K562 (cell line): ENCODE data around the gene TMEM11. TPM values are rescaled to one million over a fixed set of nuclear protein-coding genes. Genes with fewer than 3 reads are reported as not detected.

Experiments
- ATAC-seq: fragments of 200-7000 bp; cut with Tn5 transposase; 3 replicates; pipeline ENCODE4 v1.9.1; 2020; ENCODE audit warnings: moderate library complexity
- BruUV-seq: library from RNA; stranded (reverse); fragments of 400-500 nt; replicated peaks from 2 replicates; lab custom pipeline; 2021; lab: Mats Ljungman, UMichigan
- CTCF ChIA-PET: fragments of 300-600 bp; formaldehyde crosslinking; extraction: SDS; loops from one replicate; lab custom pipeline; 2021; ENCODE audit warnings: low intra/inter-chr PET ratio; lab: Yijun Ruan, JAX
- POLR2A ChIA-PET: fragments of 300-600, 350-650 bp; sonication (Branson Sonifier 250); formaldehyde crosslinking; extraction: SDS; loops from one replicate; lab custom pipeline; 2021; ENCODE audit warnings: antibody characterized with exemption, inconsistent platforms; lab: Yijun Ruan, JAX
- DNase-seq, 4 experiments: peaks; one replicate each; pipeline versions ENCODE4 v3.0.0 to v3.0.0-alpha.2; 2011 to 2018; ENCODE audit warnings: low spot score in 3 of 4, mixed read lengths in 3 of 4; ENCODE audit errors: extremely low read depth in 1 of 4
- FAIRE-seq: peaks from 2 replicates; lab custom pipeline; 2011; peaks lifted over from hg19 to GRCh38; lab: Jason Lieb, UNC
- H2AFZ ChIP-seq: 2 replicates; pipeline ENCODE4 v1.6.0; 2011; ENCODE audit warnings: low read depth, low read length, control low read depth, inconsistent platforms
- H3K27ac ChIP-seq: fragments of 200-600 bp; 3 replicates; pipeline ENCODE4 v1.8.0; 2011; ENCODE audit warnings: low read depth, mild to moderate bottlenecking, control low read depth, inconsistent platforms, low read length, moderate library complexity, mixed read lengths; ENCODE audit errors: extremely low read depth
- H3K27me3 ChIP-seq, 2 experiments: fragments of 300-600 bp in 1 of 2; 2 replicates in 1 of 2; 3 replicates in 1 of 2; pipeline versions ENCODE4 v1.6.0 to v1.8.0; 2011; ENCODE audit warnings: inconsistent platforms in 2 of 2, low read length in 2 of 2, mild to moderate bottlenecking in 1 of 2, mixed read lengths in 1 of 2, moderate library complexity in 1 of 2; ENCODE audit not compliant: control insufficient read depth in 2 of 2, insufficient read depth in 2 of 2
- H3K36me3 ChIP-seq: fragments of 300-600 bp; 3 replicates; pipeline ENCODE4 v1.8.0; 2011; ENCODE audit warnings: mild to moderate bottlenecking, low read length, inconsistent platforms; ENCODE audit not compliant: control insufficient read depth, insufficient read depth
- H3K4me1 ChIP-seq, 2 experiments: fragments of 200-600 bp in 1 of 2; replicated peaks in 1 of 2; 2 replicates in 1 of 2; 3 replicates in 1 of 2; pipeline versions ENCODE4 v1.5.1 to v1.8.0; 2011; ENCODE audit warnings: inconsistent platforms in 2 of 2, low read length in 2 of 2, mild to moderate bottlenecking in 1 of 2, mixed read lengths in 1 of 2, moderate library complexity in 1 of 2; ENCODE audit not compliant: control insufficient read depth in 2 of 2, insufficient read depth in 2 of 2
- H3K4me2 ChIP-seq: 2 replicates; pipeline ENCODE4 v1.6.1; 2011; ENCODE audit warnings: low read length, control low read depth, inconsistent platforms, mixed read lengths; ENCODE audit not compliant: insufficient read depth
- H3K4me3 ChIP-seq: fragments of 200-600 bp; sonication (generic), shearing (Covaris generic); 2 replicates; pipeline ENCODE4 v1.5.1; 2016; ENCODE audit warnings: control low read depth, inconsistent platforms
- H3K79me2 ChIP-seq: fragments of 200-600 bp; 3 replicates; pipeline ENCODE4 v1.8.0; 2011; ENCODE audit warnings: low read length, inconsistent platforms; ENCODE audit not compliant: control insufficient read depth, insufficient read depth
- H3K9ac ChIP-seq, 2 experiments: 2 replicates each; pipeline versions ENCODE4 v1.6.0 to v1.6.1; 2011; ENCODE audit warnings: low read depth in 2 of 2, low read length in 2 of 2, control low read depth in 1 of 2, inconsistent platforms in 1 of 2, mild to moderate bottlenecking in 1 of 2, mixed read lengths in 1 of 2; ENCODE audit not compliant: insufficient read depth in 1 of 2
- H3K9me1 ChIP-seq: one replicate; pipeline ENCODE4 v1.6.0; 2011; ENCODE audit warnings: inconsistent platforms, mild to moderate bottlenecking, low read length, moderate library complexity; ENCODE audit not compliant: control insufficient read depth, insufficient read depth
- H3K9me3 ChIP-seq: replicated peaks from 2 replicates; pipeline ENCODE4 v1.5.1; 2011; ENCODE audit warnings: low read depth, low read length, inconsistent platforms; ENCODE audit not compliant: control insufficient read depth, insufficient read depth
- H4K20me1 ChIP-seq: replicated peaks from 2 replicates; pipeline ENCODE4 v1.6.1; 2011; ENCODE audit warnings: low read length, inconsistent platforms, mixed read lengths; ENCODE audit not compliant: control insufficient read depth, insufficient read depth
- BHLHE40 ChIP-seq: IDR thresholded peaks from 2 replicates; pipeline ENCODE4 v1.6.1; 2011; ENCODE audit warnings: low read length, improper control_type of control experiment
- L3MBTL2 ChIP-seq: fragments of 450-650 bp; IDR thresholded peaks from 2 replicates; pipeline ENCODE4 v1.6.1; 2016; ENCODE audit warnings: mild to moderate bottlenecking, moderate library complexity
- MED1 ChIP-seq: sonication (generic); formaldehyde crosslinking; IDR thresholded peaks from 2 replicates; pipeline ENCODE4 v1.8.1; 2023; ENCODE audit warnings: missing genetic modification reagents, borderline replicate concordance
- NR2F6 ChIP-seq: fragments of 450-650 bp; formaldehyde crosslinking; IDR thresholded peaks from 2 replicates; pipeline ENCODE4 v1.4.0; 2020; ENCODE audit warnings: mild to moderate bottlenecking
- RBBP5 ChIP-seq: fragments of 200-600 bp; sonication (generic); IDR thresholded peaks from 2 replicates; pipeline ENCODE4 v1.6.1; 2012; ENCODE audit warnings: borderline replicate concordance, mild to moderate bottlenecking, low read length, control low read depth, inconsistent platforms; ENCODE audit not compliant: insufficient read depth, poor library complexity, severe bottlenecking
- RBFOX2 ChIP-seq: fragments of 200-400 bp; formaldehyde crosslinking; IDR thresholded peaks from 2 replicates; pipeline ENCODE4 v1.6.1; 2017; ENCODE audit warnings: low read depth, mild to moderate bottlenecking, low read length, moderate library complexity
- SIN3A ChIP-seq, 2 experiments: fragments of 150-350 bp in 1 of 2; IDR thresholded peaks; 2 replicates each; pipeline ENCODE4 v1.6.1; 2011 to 2016; ENCODE audit warnings: borderline replicate concordance in 2 of 2, low read depth in 2 of 2, low read length in 2 of 2, mild to moderate bottlenecking in 2 of 2, moderate library complexity in 2 of 2; ENCODE audit not compliant: control insufficient read depth in 1 of 2
- ZNF217 ChIP-seq: sonication (generic); formaldehyde crosslinking; IDR thresholded peaks from 2 replicates; pipeline ENCODE4 v1.8.0; 2022; ENCODE audit warnings: mild to moderate bottlenecking, missing genetic modification reagents
- ZNF764 ChIP-seq: fragments of 250-450 bp; sonication (Bioruptor Pico); IDR thresholded peaks from 2 replicates; pipeline ENCODE4 v1.4.0; 2020; ENCODE audit warnings: low read depth, mild to moderate bottlenecking, moderate library complexity
- WGBS: fragments of 100-300 bp; shearing (Covaris generic); methylation state at CpG from one replicate; pipeline ENCODE4 v1.1.6; 2016; ENCODE audit warnings: low coverage, mixed read lengths; ENCODE audit not compliant: insufficient coverage; ENCODE audit errors: missing lambda C conversion rate; 5-methylcytosine and 5-hydroxymethylcytosine counted together
- in situ Hi-C: fragments of 300-500 bp; cut with MboI; formaldehyde crosslinking; loops from 4 replicates; pipeline ENCODE4 v1.15.0; 2018; ENCODE audit warnings: inconsistent platforms, mixed read lengths
- intact Hi-C: fragments of 100-400 bp; cut with micrococcal nuclease; formaldehyde crosslinking; loops from 2 replicates; pipeline ENCODE4 v1.14.2; 2022
- polyA plus RNA-seq, 8 experiments: library from polyadenylated mRNA; depleted of rRNA in 4 of 8; stranded (reverse) in 5 of 8; unstranded in 3 of 8; fragments of >200 nt; fragmentation: Nextera tagmentation in 2 of 8; fragmentation: Illumina TruSeq in 1 of 8; extraction: Ambion mirVana in 2 of 8; extraction: Trizol in 1 of 8; gene quantifications; 2 replicates each; pipeline versions ENCODE4 v1.2.1 to v1.2.3, GENCODE V29; 2011 to 2014; ENCODE audit warnings: inconsistent platforms in 1 of 8, missing spikeins in 1 of 8
- total RNA-seq, 7 experiments: library from RNA; depleted of rRNA in 6 of 7; stranded (reverse); fragments of >200 nt in 6 of 7; fragmentation: Illumina TruSeq in 2 of 7; extraction: Trizol in 2 of 7; gene quantifications; 2 replicates each; pipeline versions ENCODE4 v1.2.1 to v1.2.3, GENCODE V29; 2011 to 2021; ENCODE audit warnings: low replicate concordance in 1 of 7
- TF ChIP-seq, protein P1 (sequence below): IDR thresholded peaks from 3 replicates; pipeline ENCODE4 v1.6.1; 2011; ENCODE audit warnings: borderline replicate concordance, mild to moderate bottlenecking, moderate library complexity; ENCODE audit not compliant: insufficient read length; ENCODE audit errors: extremely low read depth

The TMEM11 gene
- total and polyA plus RNA-seq, 9 of the 15 experiments (the other 6 are each of a cell fraction or from before 2014, with no cell fraction given): 12.0 to 40.7 (median 30.0) TPM

- CTCF ChIA-PET: no interaction called here
- no peak for FAIRE-seq
- peak overlapping the region; percentile 96; the same call in 1 of the 2 replicates for H3K4me3 ChIP-seq
Measured at GRCh38 chr17:21211825-21212479, 2.0 kb downstream of the TMEM11 start.

GRCh38 chr17:21210411-21211076, 3.4 kb downstream of the TMEM11 start:
- DNase-seq: no peak
- Histone ChIP-seq H3K4me2 (no peak overlapping the region), H3K9ac (no peak overlapping the region; a peak in 1 of 4 replicates), H3K9me3 (no peaks in the 10 kb centered on the region), H3K4me1 (peaks cover 15 to 16% of the 10 kb centered on the region in 2 experiments; a peak in 4 of 5 replicates), H3K4me3 (no peak overlapping the region), H3K27ac (no peak overlapping the region), H3K79me2 (peaks cover 91% of the 10 kb centered on the region), H2AFZ (no peak overlapping the region), H4K20me1 (peaks cover 15% of the 10 kb centered on the region), H3K9me1 (no peaks in the 10 kb centered on the region), H3K27me3 (no peaks in the 10 kb centered on the region), H3K36me3 (peaks cover 50% of the 10 kb centered on the region; the same call in 2 of the 3 replicates)
- no TSS peak for BruUV-seq
- ChIA-PET POLR2A (interaction anchor here (1.0 to 5.1 kb wide), 3 partner anchors 10 to 16 kb away, joined by 3 to 22 read pairs (median 6); no protein-coding TSS in a partner anchor), CTCF (no interaction called here)
- WGBS: 81% methylated on average over 12 of the region's 15 CpGs
- no peak for ATAC-seq
- in situ Hi-C loops: no loop called here
- intact Hi-C loops: no loop called here
- no peak for FAIRE-seq
- TF ChIP-seq MED1 (CRISPR knock-in tag): no peak
- TF ChIP-seq L3MBTL2: no peak
- TF ChIP-seq BHLHE40: peak; percentile 42; the same call in 1 of the 2 replicates
- TF ChIP-seq SIN3A (IDR thresholded peaks at IDR 0.05; ENCODE audit: borderline replicate concordance in 2 of 2, control insufficient read depth in 1 of 2, low read depth in 2 of 2, low read length in 2 of 2): no peak
- TF ChIP-seq, protein P1, sequence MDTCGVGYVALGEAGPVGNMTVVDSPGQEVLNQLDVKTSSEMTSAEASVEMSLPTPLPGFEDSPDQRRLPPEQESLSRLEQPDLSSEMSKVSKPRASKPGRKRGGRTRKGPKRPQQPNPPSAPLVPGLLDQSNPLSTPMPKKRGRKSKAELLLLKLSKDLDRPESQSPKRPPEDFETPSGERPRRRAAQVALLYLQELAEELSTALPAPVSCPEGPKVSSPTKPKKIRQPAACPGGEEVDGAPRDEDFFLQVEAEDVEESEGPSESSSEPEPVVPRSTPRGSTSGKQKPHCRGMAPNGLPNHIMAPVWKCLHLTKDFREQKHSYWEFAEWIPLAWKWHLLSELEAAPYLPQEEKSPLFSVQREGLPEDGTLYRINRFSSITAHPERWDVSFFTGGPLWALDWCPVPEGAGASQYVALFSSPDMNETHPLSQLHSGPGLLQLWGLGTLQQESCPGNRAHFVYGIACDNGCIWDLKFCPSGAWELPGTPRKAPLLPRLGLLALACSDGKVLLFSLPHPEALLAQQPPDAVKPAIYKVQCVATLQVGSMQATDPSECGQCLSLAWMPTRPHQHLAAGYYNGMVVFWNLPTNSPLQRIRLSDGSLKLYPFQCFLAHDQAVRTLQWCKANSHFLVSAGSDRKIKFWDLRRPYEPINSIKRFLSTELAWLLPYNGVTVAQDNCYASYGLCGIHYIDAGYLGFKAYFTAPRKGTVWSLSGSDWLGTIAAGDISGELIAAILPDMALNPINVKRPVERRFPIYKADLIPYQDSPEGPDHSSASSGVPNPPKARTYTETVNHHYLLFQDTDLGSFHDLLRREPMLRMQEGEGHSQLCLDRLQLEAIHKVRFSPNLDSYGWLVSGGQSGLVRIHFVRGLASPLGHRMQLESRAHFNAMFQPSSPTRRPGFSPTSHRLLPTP: no peak
- TF ChIP-seq RBBP5: no peak
- no peak for TF ChIP-seq ZNF764 (CRISPR knock-in tag)
- 0 out of 2 replicates have a peak, but pooled peaks have one; percentile 7 for TF ChIP-seq RBFOX2

More at GRCh38 chr17:21211825-21212479, 2.0 kb downstream of the TMEM11 start:
- Histone ChIP-seq H3K27me3 (no peaks in the 10 kb centered on the region), H3K79me2 (peaks cover 92% of the 10 kb centered on the region), H3K9me3 (no peaks in the 10 kb centered on the region), H2AFZ (no peak overlapping the region), H3K4me1 (peaks cover 20 to 28% of the 10 kb centered on the region in 2 experiments; a peak in 4 of 5 replicates), H4K20me1 (peaks cover 15% of the 10 kb centered on the region), H3K9ac (peak overlapping the region in 1 of 2 experiments; percentile 43; a peak in 1 of 4 replicates), H3K9me1 (no peaks in the 10 kb centered on the region), H3K27ac (no peak overlapping the region), H3K36me3 (peaks cover 53% of the 10 kb centered on the region), H3K4me2 (peak overlapping the region; percentile 94; the same call in 1 of the 2 replicates)
- intact Hi-C loops (no loop called here), in situ Hi-C loops (no loop called here)
- DNase-seq: no peak
- no TSS peak for BruUV-seq
- ATAC-seq: no peak
- TF ChIP-seq ZNF217 (CRISPR knock-in tag): no peak
- no peak for TF ChIP-seq NR2F6 (CRISPR knock-in tag)
- POLR2A ChIA-PET: interaction anchor here (0.7 to 5.1 kb wide), 3 partner anchors 11 to 79 kb away, joined by 3 to 22 read pairs (median 3); no protein-coding TSS in a partner anchor
- WGBS: 69% methylated on average over 9 of the region's 9 CpGs
